ENCODE results near the gene PSMG4. TPM values are rescaled to one million over a fixed set of nuclear protein-coding genes. Genes with fewer than 3 reads are reported as not detected.
"Not testable (repeated sequence)": the region's sequence is repeated elsewhere in the genome, so short reads cannot be mapped to it uniquely, and the experiment has no call there.

The PSMG4 gene
- total RNA-seq, 1 donor from 2014 or later: 23.9 TPM

- DNase-seq (ENCODE audit: low spot score in 2 of 2): no peak
- no peak for TF ChIP-seq CTCF (IDR thresholded peaks at IDR 0.05)
- Histone ChIP-seq H3K27ac (no peak overlapping the region), H3K36me3 (no peaks in the 10 kb centered on the region), H3K4me3 (no peak overlapping the region), H3K27me3 (peaks cover 7% of the 10 kb centered on the region), H3K9me3 (no peaks in the 10 kb centered on the region), H3K4me1 (peaks cover 0 to 13% of the 10 kb centered on the region in 2 donors)
- intact Hi-C loops (cut with DNase I): no loop called here
Measured at GRCh38 chr6:3236005-3236404, 22.7 kb upstream of the PSMG4 start.

GRCh38 chr6:3237761-3238662 is 20.7 kb upstream of the PSMG4 start:
- Histone ChIP-seq H3K4me3 (no peak overlapping the region), H3K36me3 (no peaks in the 10 kb centered on the region), H3K27me3 (peaks cover 7% of the 10 kb centered on the region), H3K27ac (no peak overlapping the region), H3K4me1 (no peaks in the 10 kb centered on the region), H3K9me3 (no peaks in the 10 kb centered on the region)
- no peak for TF ChIP-seq CTCF (IDR thresholded peaks at IDR 0.05)
- intact Hi-C loops (cut with DNase I): no loop called here
- peak in 1 of 2 donors; percentile 13 for DNase-seq (ENCODE audit: low spot score in 2 of 2)

- DNase-seq (ENCODE audit: low spot score in 2 of 2): no peak
- Histone ChIP-seq H3K27ac (no peak overlapping the region), H3K9me3 (no peaks in the 10 kb centered on the region), H3K4me1 (no peaks in the 10 kb centered on the region), H3K27me3 (peaks cover 2% of the 10 kb centered on the region), H3K4me3 (no peak overlapping the region), H3K36me3 (no peaks in the 10 kb centered on the region)
- no peak for TF ChIP-seq CTCF (IDR thresholded peaks at IDR 0.05)
- intact Hi-C loops (cut with DNase I): no loop called here
Measured at GRCh38 chr6:3239110-3239830, 19.5 kb upstream of the PSMG4 start.

- DNase-seq (ENCODE audit: low spot score in 2 of 2): no peak
- Histone ChIP-seq H3K4me3 (no peak overlapping the region), H3K27me3 (no peaks in the 10 kb centered on the region), H3K27ac (no peak overlapping the region), H3K9me3 (no peaks in the 10 kb centered on the region), H3K4me1 (no peaks in the 10 kb centered on the region), H3K36me3 (no peaks in the 10 kb centered on the region)
- no peak for TF ChIP-seq CTCF (IDR thresholded peaks at IDR 0.05)
- intact Hi-C loops (cut with DNase I): no loop called here
Measured at GRCh38 chr6:3240595-3240994, 18.2 kb upstream of the PSMG4 start.

- H3K4me1 ChIP-seq; H3K9me3 ChIP-seq; DNase-seq (ENCODE audit: low spot score in 2 of 2); H3K36me3 ChIP-seq; intact Hi-C loops (cut with DNase I); H3K27me3 ChIP-seq; H3K27ac ChIP-seq; H3K4me3 ChIP-seq: not testable (repeated sequence)
Measured at GRCh38 chr6:3241745-3242144, 17.0 kb upstream of the PSMG4 start.

- no peak for DNase-seq (ENCODE audit: low spot score in 2 of 2)
- Histone ChIP-seq H3K9me3 (no peaks in the 10 kb centered on the region), H3K4me1 (peaks cover 0 to 2% of the 10 kb centered on the region in 2 donors), H3K27ac (no peak overlapping the region), H3K36me3 (no peaks in the 10 kb centered on the region), H3K27me3 (no peaks in the 10 kb centered on the region), H3K4me3 (no peak overlapping the region)
- no peak for TF ChIP-seq CTCF (IDR thresholded peaks at IDR 0.05)
- intact Hi-C loops (cut with DNase I): no loop called here
Measured at GRCh38 chr6:3242768-3243167, 16.0 kb upstream of the PSMG4 start.
